OCI-LY7 (cell line): ENCODE results near the gene LIMK1. TPM values are rescaled to one million over a fixed set of nuclear protein-coding genes. Genes with fewer than 3 reads are reported as not detected.

Experiments used
- BruUV-seq: library from RNA; stranded (reverse); fragments of 400-500 nt; replicated peaks from 2 replicates; lab custom pipeline; 2021; lab: Mats Ljungman, UMichigan
- CTCF ChIA-PET: fragments of 300-600 bp; sonication (Branson Sonifier 250); formaldehyde crosslinking; loops from one replicate; lab custom pipeline; 2022; ENCODE audit warnings: antibody characterized with exemption; ENCODE audit not compliant: unreplicated experiment; lab: Charles Lee
- POLR2A ChIA-PET: fragments of 300-600 bp; sonication (Branson Sonifier 250); formaldehyde crosslinking; loops from one replicate; lab custom pipeline; 2022; ENCODE audit warnings: antibody characterized with exemption; lab: Charles Lee
- DNase-seq: peaks from one replicate; pipeline ENCODE4 v3.0.0-alpha.2; 2015; ENCODE audit warnings: low spot score
- H2AFZ ChIP-seq: fragments of 200-600 bp; sonication (generic), shearing (Covaris generic); 2 replicates; pipeline ENCODE4 v1.6.1; 2014; ENCODE audit warnings: mild to moderate bottlenecking, antibody characterized with exemption, low read length, moderate library complexity
- H3K27ac ChIP-seq: fragments of 200-600 bp; sonication (generic); 2 replicates; pipeline ENCODE4 v1.5.1; 2014; ENCODE audit warnings: mixed run types, low read depth, mild to moderate bottlenecking, moderate library complexity, low read length, inconsistent platforms; ENCODE audit not compliant: poor library complexity, severe bottlenecking
- H3K36me3 ChIP-seq: fragments of 200-600 bp; sonication (generic); 2 replicates; pipeline ENCODE4 v1.6.1; 2014; ENCODE audit warnings: mild to moderate bottlenecking, antibody characterized with exemption, low read length, moderate library complexity, mixed read lengths; ENCODE audit not compliant: insufficient read depth
- H3K4me1 ChIP-seq: fragments of 200-600 bp; sonication (generic); 2 replicates; pipeline ENCODE4 v1.5.1; 2014; ENCODE audit warnings: mild to moderate bottlenecking, low read length; ENCODE audit not compliant: insufficient read depth, poor library complexity, severe bottlenecking
- H3K4me2 ChIP-seq: fragments of 200-600 bp; sonication (generic); 2 replicates; pipeline ENCODE4 v1.6.1; 2014; ENCODE audit warnings: mild to moderate bottlenecking, low read length
- H3K4me3 ChIP-seq: fragments of 200-600 bp; sonication (generic); 2 replicates; pipeline ENCODE4 v1.5.1; 2014; ENCODE audit warnings: mild to moderate bottlenecking, low read depth, low read length; ENCODE audit not compliant: poor library complexity, severe bottlenecking
- H3K79me2 ChIP-seq: fragments of 200-600 bp; sonication (generic); 2 replicates; pipeline ENCODE4 v1.6.1; 2016; ENCODE audit warnings: low read depth, mild to moderate bottlenecking, low read length, moderate library complexity, mixed read lengths; ENCODE audit not compliant: insufficient read depth
- H3K9me2 ChIP-seq: fragments of 200-600 bp; sonication (generic); 2 replicates; pipeline ENCODE4 v1.6.1; 2016; ENCODE audit warnings: mild to moderate bottlenecking, low read length, mixed read lengths; ENCODE audit not compliant: insufficient read depth
- H3K9me3 ChIP-seq: fragments of 200-600 bp; sonication (generic); 2 replicates; pipeline ENCODE4 v1.6.1; 2014; ENCODE audit warnings: mild to moderate bottlenecking, mixed run types, low read length, mixed read lengths
- H4K20me1 ChIP-seq: fragments of 200-600 bp; sonication (generic); 2 replicates; pipeline ENCODE4 v1.6.1; 2014; ENCODE audit warnings: mild to moderate bottlenecking, antibody characterized with exemption, low read length, moderate library complexity, mixed read lengths; ENCODE audit not compliant: insufficient read depth
- EZH2phosphoT487 ChIP-seq: fragments of 200-600 bp; sonication (generic); IDR thresholded peaks from 2 replicates; pipeline ENCODE4 v1.6.1; 2018; ENCODE audit warnings: low read depth, borderline replicate concordance, mild to moderate bottlenecking, mixed run types, antibody characterized with exemption, low read length, moderate library complexity, mixed read lengths
- intact Hi-C: fragments of 100-400 bp; cut with micrococcal nuclease; formaldehyde crosslinking; loops from one replicate; pipeline ENCODE4 v1.10.0; 2022; ENCODE audit not compliant: unreplicated experiment
- total RNA-seq, 2 experiments: library from RNA; depleted of rRNA in 1 of 2; stranded (reverse); fragments of >200 nt in 1 of 2; shearing (Covaris generic) in 1 of 2; gene quantifications; 2 replicates each; pipeline ENCODE4 v1.2.3, GENCODE V29; 2014 to 2022
- TF ChIP-seq, protein P1 (sequence below): fragments of 200-600 bp; sonication (generic); conservative IDR thresholded peaks from 2 replicates; pipeline ENCODE4 v1.5.1; 2014; ENCODE audit warnings: mild to moderate bottlenecking, antibody characterized with exemption, low read length, moderate library complexity, mixed read lengths

LIMK1 gene
- total RNA-seq, 2 experiments from 2014 or later, result 31.7 to 67.3 TPM

- no TSS peak for BruUV-seq
- Histone ChIP-seq H4K20me1 (no peaks in the 10 kb centered on the region), H3K9me3 (no peaks in the 10 kb centered on the region), H3K4me1 (no peaks in the 10 kb centered on the region), H3K4me2 (no peak overlapping the region), H3K4me3 (no peak overlapping the region), H3K36me3 (no peaks in the 10 kb centered on the region), H3K27ac (no peak overlapping the region), H2AFZ (no peak overlapping the region), H3K79me2 (no peaks in the 10 kb centered on the region), H3K9me2 (no peaks in the 10 kb centered on the region)
- ChIA-PET POLR2A (interaction anchor here (0.6 kb wide), 1 partner anchor 367 kb away, joined by 3 read pairs; no protein-coding TSS in a partner anchor), CTCF (no interaction called here)
- DNase-seq, result no peak
- intact Hi-C loops, result no loop called here
- TF ChIP-seq, protein P1, sequence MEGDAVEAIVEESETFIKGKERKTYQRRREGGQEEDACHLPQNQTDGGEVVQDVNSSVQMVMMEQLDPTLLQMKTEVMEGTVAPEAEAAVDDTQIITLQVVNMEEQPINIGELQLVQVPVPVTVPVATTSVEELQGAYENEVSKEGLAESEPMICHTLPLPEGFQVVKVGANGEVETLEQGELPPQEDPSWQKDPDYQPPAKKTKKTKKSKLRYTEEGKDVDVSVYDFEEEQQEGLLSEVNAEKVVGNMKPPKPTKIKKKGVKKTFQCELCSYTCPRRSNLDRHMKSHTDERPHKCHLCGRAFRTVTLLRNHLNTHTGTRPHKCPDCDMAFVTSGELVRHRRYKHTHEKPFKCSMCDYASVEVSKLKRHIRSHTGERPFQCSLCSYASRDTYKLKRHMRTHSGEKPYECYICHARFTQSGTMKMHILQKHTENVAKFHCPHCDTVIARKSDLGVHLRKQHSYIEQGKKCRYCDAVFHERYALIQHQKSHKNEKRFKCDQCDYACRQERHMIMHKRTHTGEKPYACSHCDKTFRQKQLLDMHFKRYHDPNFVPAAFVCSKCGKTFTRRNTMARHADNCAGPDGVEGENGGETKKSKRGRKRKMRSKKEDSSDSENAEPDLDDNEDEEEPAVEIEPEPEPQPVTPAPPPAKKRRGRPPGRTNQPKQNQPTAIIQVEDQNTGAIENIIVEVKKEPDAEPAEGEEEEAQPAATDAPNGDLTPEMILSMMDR, result no peak
- TF ChIP-seq EZH2phosphoT487, result no peak
Measured at GRCh38 chr7:74038194-74038961, 45.2 kb upstream of the LIMK1 start.

DNA sequence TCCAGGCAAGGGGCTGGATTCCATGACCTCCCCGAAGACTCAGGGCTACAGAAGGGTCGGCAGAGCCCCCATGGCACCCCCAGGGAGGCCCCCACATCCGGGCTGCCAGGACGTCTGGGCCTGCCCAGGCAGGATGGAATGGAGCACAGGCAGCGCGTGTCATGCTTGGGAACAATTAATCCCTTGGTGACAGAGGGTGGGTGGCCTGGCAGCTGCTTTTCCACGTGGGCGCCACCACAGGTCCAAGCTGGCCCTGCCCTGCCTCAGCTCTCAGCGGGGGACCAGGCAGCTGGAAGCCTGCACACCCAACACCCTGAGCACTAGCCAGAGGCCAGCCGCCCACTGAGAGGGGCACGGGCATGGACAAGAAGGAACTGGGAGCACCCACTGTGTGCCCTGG is 44.3 kb upstream of the LIMK1 start:
- no peaks in the 10 kb centered on the region for H3K4me1 ChIP-seq
- ChIA-PET CTCF (no interaction called here), POLR2A (no interaction called here)
- no peaks in the 10 kb centered on the region for H4K20me1 ChIP-seq
- intact Hi-C loops, result no loop called here
- no peak overlapping the region for H2AFZ ChIP-seq
- no peaks in the 10 kb centered on the region for H3K9me2 ChIP-seq
- no TSS peak for BruUV-seq
- TF ChIP-seq EZH2phosphoT487, result no peak
- TF ChIP-seq, protein P1, result no peak
- no peak for DNase-seq
- no peaks in the 10 kb centered on the region for H3K79me2 ChIP-seq
- no peak overlapping the region for H3K4me2 ChIP-seq
- no peak overlapping the region for H3K27ac ChIP-seq
- no peak overlapping the region for H3K4me3 ChIP-seq
- no peaks in the 10 kb centered on the region for H3K9me3 ChIP-seq
- H3K36me3 ChIP-seq, result no peaks in the 10 kb centered on the region

GRCh38 chr7:74040101-74040790 is 43.4 kb upstream of the LIMK1 start:
- no peak overlapping the region for H3K27ac ChIP-seq
- H3K9me3 ChIP-seq, result no peaks in the 10 kb centered on the region
- ChIA-PET POLR2A (no interaction called here), CTCF (no interaction called here)
- H2AFZ ChIP-seq, result no peak overlapping the region
- H4K20me1 ChIP-seq, result no peaks in the 10 kb centered on the region
- intact Hi-C loops, result no loop called here
- no peak overlapping the region for H3K4me2 ChIP-seq
- TF ChIP-seq, protein P1, result no peak
- TF ChIP-seq EZH2phosphoT487, result no peak
- no peaks in the 10 kb centered on the region for H3K36me3 ChIP-seq
- DNase-seq, result no peak
- no peaks in the 10 kb centered on the region for H3K4me1 ChIP-seq
- H3K4me3 ChIP-seq, result no peak overlapping the region
- no peaks in the 10 kb centered on the region for H3K9me2 ChIP-seq
- BruUV-seq, result no TSS peak
- H3K79me2 ChIP-seq, result no peaks in the 10 kb centered on the region
